T follicular helper cell (primary cell): ENCODE measurements around the gene LOXL3.

ENCODE experiments used
- DNase-seq: peaks from one replicate; pipeline ENCODE4 v3.0.0-alpha.2; 2020; ENCODE audit warnings: low read depth

Gene LOXL3

DNA sequence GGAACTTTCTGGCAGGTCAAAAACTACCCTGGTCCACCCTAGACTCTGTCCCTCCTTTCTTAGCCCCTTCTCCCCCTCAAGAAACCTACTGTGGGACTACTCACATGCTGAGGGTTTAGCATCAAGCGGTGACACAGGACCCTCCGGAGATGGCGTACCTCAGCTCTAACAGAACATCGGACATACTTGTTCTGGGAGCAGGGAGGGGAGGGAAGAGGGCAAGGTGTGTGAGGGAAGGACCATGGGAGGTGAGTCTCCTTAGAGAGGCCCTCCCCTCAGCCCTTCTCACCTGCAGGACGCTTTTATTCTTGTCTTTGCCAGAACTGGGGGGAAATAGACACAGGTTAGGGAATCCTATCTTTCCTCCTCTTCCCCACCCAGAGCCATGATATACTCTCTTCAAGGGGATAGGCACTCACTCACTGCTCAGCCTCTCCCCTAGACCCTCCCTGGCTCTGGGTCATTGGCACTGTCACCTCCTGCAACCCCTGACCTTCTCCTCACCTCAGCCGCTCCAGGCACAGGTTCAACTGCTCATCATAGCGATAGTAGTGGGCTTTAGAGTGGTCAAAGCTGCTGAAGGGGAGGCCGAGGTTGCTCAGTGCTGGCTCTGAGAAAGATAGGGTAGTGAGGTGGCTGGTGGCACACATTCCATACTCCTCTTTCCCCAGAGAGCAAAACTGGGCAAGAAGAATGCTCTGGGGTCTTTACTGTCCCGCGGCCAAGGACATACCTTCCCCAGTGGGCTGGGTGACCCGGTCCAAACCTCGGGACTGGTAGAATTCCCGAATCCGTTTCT lies 48.1 kb downstream of the LOXL3 start:
- DNase-seq, result no peak

GRCh38 chr2:74504591-74504990 lies 49.2 kb downstream of the LOXL3 start:
- no peak for DNase-seq

DNA sequence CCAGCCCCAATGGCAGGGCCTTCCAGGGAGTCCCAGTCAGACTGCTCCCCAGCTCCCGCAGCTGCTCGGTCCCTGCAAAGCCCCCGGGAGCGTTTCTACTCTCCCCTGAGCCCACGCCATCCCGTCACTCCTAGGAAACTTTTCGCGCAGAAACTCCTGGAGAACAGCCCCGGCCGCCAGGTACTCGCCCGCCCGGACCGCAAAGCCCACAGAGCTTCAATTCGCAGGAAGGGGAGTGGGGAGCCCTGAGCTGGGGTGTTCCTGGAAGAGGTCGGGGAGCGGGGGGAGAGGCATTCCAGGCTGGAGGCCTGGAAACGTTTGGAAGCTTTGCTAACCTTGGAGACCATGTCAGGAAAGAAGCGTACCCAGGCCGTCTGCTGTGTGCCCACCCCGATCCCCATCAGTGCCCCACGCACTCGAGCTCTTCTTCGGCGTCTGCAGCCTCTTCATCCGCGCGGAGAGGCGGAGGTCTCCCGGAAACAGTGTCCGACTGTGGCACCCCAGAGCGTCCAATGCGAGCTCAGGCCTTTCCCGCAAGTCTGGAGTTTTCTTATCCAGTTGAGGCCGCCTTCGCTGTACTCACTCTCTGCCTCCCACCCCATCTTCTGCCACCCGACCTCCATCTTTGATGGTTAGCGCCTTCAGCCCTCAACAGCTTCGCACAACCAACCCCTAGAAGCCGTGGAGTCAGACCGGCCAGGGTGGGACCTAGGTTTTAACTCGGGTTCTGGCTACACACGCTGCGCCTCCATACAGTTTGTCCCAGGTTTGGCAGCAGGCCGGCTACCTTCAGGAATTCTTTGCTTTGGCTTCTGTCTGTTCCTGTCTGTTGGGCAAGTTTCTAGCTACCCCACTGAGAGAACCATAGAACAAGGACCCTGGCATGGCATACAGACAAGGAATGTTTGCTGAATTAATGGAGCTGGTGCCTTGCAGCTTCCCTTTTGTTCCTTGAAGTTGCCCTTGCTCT lies 50.0 kb downstream of the LOXL3 start:
- DNase-seq, result no peak

GRCh38 chr2:74502720-74503505 lies 50.8 kb downstream of the LOXL3 start:
- no peak for DNase-seq

DNA sequence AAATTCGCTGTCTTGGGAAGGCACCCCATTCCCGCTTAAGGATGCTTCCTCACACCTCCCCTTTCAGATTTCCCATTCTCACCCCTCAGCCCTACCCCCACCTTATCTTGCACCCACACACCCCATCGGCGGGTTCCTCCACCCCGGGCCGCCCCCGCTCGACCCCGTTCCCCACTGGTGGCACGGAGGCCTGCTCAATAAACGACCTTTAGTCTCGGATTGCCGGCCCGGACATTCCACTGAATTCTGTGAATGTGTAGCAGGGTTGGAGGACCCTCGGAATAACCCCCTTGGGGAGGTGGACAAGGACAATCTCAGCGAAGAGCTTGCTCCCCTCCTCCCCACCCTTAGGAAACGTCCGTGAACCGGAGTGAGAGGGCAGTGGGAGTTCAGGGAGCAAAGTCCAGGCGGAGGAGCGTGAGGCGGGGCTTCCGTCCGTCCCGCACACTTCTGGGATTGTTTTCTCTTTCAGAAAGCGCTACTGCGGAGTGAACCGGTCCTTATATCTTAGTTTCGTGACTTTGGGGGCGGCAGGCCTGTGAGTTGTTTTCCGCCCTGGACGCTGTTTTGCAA lies 51.5 kb downstream of the LOXL3 start:
- no peak for DNase-seq

- DNase-seq, result no peak
These were observed 52.2 kb downstream of the LOXL3 start for GRCh38 chr2:74501335-74502071.

GRCh38 chr2:74500578-74500946 lies 53.2 kb downstream of the LOXL3 start:
- DNase-seq, result no peak

GRCh38 chr2:74499940-74500577 lies 53.7 kb downstream of the LOXL3 start:
- DNase-seq, result no peak

- DNase-seq, result no peak
These were observed 54.3 kb downstream of the LOXL3 start, which contains the start of gene LBX2 for GRCh38 chr2:74499267-74499939. TSS of gene LBX2 (minus strand) at chr2:74499603. CDS start at chr2:74499537, 66 bp downstream.

- DNase-seq, result no peak
These were observed 55.1 kb downstream of the LOXL3 start for GRCh38 chr2:74498500-74499266.

GRCh38 chr2:74497777-74498499 lies 55.8 kb downstream of the LOXL3 start:
- no peak for DNase-seq

- DNase-seq, result no peak
These were observed 56.6 kb downstream of the LOXL3 start for GRCh38 chr2:74496997-74497776.

DNA sequence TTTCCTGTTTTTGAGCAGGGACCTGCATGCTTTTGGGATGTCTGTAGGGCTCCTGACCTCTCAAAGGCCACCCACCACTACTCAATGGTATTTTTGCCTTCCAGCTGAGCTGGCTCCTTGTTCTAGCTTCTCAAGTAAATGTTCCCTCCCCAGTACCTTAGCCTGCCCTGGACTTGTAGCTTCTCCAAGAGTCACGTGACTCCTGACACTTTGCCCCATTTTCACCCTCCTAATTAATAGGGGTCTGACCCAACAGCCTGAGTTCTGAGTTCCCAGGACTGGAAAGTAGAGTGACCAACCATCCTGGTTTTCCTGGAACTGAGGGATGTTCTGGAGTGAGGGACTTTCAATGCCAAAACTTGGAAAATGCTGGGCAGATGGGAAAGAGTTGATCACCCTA lies 58.3 kb downstream of the LOXL3 start:
- DNase-seq, result no peak

DNA sequence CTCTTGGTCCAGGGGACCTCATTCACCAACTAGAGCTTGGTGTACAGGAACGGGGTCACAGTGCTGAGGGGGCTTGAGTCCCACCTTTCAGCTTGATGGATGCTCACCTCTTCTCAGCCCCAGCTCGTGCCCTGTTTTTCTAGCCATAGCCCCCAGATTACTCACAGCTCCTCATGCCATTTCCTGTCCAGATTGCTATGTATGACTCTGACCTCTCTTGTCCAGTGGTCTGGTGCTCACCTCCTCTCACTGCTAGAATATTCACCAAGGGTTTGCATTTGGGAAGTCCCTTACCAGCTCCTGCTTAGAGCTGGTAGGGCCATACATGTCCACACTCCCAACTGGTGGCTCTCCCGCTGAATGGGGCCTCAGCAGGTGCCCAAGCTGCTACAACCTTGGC lies 60.2 kb downstream of the LOXL3 start:
- DNase-seq, result no peak

GRCh38 chr2:74491648-74492544 lies 61.8 kb downstream of the LOXL3 start:
- DNase-seq, result no peak

DNA sequence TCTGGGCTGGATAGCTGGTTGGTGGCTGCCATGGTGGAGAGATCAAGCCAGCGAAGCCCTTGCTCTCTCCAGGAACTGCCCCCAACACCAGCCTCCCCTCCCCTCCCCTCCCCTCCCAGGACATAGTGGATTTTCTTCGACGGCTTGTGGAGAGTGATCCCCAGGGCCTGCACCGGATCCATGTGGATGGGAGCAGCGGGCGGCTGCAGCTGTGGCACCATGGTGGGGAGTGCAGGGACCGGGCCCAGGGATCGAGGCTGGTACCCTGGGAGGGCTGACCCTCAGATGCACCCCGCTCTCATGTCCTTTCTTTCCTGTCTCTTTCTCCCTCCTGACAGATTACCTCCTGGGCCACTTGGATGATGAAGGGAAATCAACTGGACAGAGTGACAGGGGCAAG lies 63.8 kb downstream of the LOXL3 start:
- no peak for DNase-seq
